Neural progenitor cell (in vitro differentiated cells): ENCODE results near the gene ZNF655. TPM values are rescaled to one million over a fixed set of nuclear protein-coding genes. Genes with fewer than 3 reads are reported as not detected.

Source experiments
- DNase-seq: peaks from one replicate; pipeline ENCODE4 v3.0.0-alpha.2; 2016; ENCODE audit warnings: low spot score
- H2AFZ ChIP-seq: fragments of 200-600 bp; sonication (generic); replicated peaks from 2 replicates; pipeline ENCODE4 v1.6.1; 2016; ENCODE audit warnings: antibody characterized with exemption
- H3F3A ChIP-seq: fragments of 200-600 bp; sonication (generic); 2 replicates; pipeline ENCODE4 v1.6.1; 2016; ENCODE audit warnings: antibody characterized with exemption, low read depth
- H3K27ac ChIP-seq: fragments of 200-600 bp; sonication (generic); 2 replicates; pipeline ENCODE4 v1.5.1; 2016; ENCODE audit warnings: mild to moderate bottlenecking
- H3K27me3 ChIP-seq: fragments of 200-600 bp; sonication (generic); 2 replicates; pipeline ENCODE4 v1.6.1; 2016; ENCODE audit warnings: mild to moderate bottlenecking, moderate library complexity
- H3K36me3 ChIP-seq: fragments of 200-600 bp; sonication (generic); 2 replicates; pipeline ENCODE4 v1.5.1; 2016
- H3K4me1 ChIP-seq: fragments of 200-600 bp; sonication (generic); 2 replicates; pipeline ENCODE4 v1.6.1; 2016; ENCODE audit warnings: mixed run types
- H3K4me2 ChIP-seq: fragments of 200-600 bp; sonication (generic); 2 replicates; pipeline ENCODE4 v1.6.1; 2016
- H3K4me3 ChIP-seq: fragments of 200-600 bp; sonication (generic); 2 replicates; pipeline ENCODE4 v1.5.1; 2016
- H3K79me2 ChIP-seq: fragments of 200-600 bp; sonication (generic); 2 replicates; pipeline ENCODE4 v1.6.1; 2016; ENCODE audit warnings: low read depth
- H3K9ac ChIP-seq: fragments of 200-600 bp; sonication (generic); 2 replicates; pipeline ENCODE4 v1.6.1; 2016
- H3K9me3 ChIP-seq: fragments of 200-600 bp; sonication (generic); 2 replicates; pipeline ENCODE4 v1.5.1; 2016; ENCODE audit warnings: low read depth
- H4K20me1 ChIP-seq: fragments of 200-600 bp; sonication (generic); 2 replicates; pipeline ENCODE4 v1.6.1; 2016; ENCODE audit warnings: low read depth
- H3K27ac Mint-ChIP-seq: 3 replicates; pipeline ENCODE4 v1.8.0; 2021; ENCODE audit warnings: mixed read lengths
- H3K27me3 Mint-ChIP-seq: 2 replicates; pipeline ENCODE4 v1.8.0; 2022; ENCODE audit warnings: low read depth, mild to moderate bottlenecking, inconsistent platforms, moderate library complexity, mixed read lengths; ENCODE audit not compliant: insufficient read depth
- H3K36me3 Mint-ChIP-seq: 3 replicates; pipeline ENCODE4 v1.8.0; 2021; ENCODE audit warnings: mixed read lengths
- H3K4me1 Mint-ChIP-seq: 3 replicates; pipeline ENCODE4 v1.8.0; 2021; ENCODE audit warnings: mixed read lengths
- H3K4me3 Mint-ChIP-seq: 3 replicates; pipeline ENCODE4 v1.8.0; 2021; ENCODE audit warnings: mild to moderate bottlenecking, moderate library complexity, mixed read lengths
- H3K9me3 Mint-ChIP-seq: 3 replicates; pipeline ENCODE4 v1.8.0; 2020; ENCODE audit warnings: mixed read lengths
- EZH2 ChIP-seq: fragments of 200-600 bp; sonication (generic); IDR thresholded peaks from 2 replicates; pipeline ENCODE4 v1.6.1; 2017; ENCODE audit warnings: antibody characterized with exemption, mild to moderate bottlenecking, moderate library complexity
- EZH2phosphoT487 ChIP-seq: fragments of 200-600 bp; sonication (generic); IDR thresholded peaks from 2 replicates; pipeline ENCODE4 v1.6.1; 2017; ENCODE audit warnings: antibody characterized with exemption
- total RNA-seq: library from RNA; depleted of rRNA; stranded (reverse); fragments of >200 nt; gene quantifications from 2 replicates; pipeline ENCODE4 v1.2.3, GENCODE V29; 2015; ENCODE audit warnings: low replicate concordance
- TF ChIP-seq, protein P1 (sequence below): fragments of 200-600 bp; sonication (generic); IDR thresholded peaks from 2 replicates; pipeline ENCODE4 v1.5.1; 2017; ENCODE audit warnings: antibody characterized with exemption, mild to moderate bottlenecking

Gene ZNF655
- total RNA-seq, 1 donor from 2014 or later, result 66.3 TPM

DNA sequence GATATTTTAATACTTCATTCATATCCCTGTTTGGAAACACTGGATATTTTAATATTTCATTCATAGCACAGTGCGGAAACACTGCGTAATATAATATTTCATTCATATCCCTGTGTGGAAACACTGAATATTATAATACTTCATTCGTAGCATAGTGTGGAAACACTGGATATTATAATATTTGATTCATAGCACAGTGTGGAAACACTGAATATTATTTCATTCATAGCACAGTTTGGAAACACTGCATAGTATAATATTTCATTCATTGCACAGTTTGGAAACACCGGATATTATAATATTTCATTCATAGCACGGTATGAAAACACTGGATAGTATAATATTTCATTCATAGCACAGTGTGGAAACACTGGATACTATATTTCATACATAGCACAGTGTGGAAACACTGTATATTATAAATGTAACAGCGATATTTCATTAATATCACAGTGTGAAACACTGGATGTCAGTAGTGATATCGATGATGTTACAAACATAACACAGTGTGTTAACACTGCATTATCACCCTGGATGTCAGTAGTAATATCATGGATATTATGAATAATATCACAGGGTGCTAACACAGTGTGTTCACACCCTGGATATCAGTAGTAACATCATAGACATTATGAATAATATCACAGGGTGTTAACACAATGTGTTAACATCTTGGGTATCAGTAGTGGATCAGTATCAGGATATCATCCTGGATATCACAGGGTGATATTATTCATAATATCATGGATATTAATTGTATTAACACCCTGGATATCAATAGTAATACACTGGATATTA lies 36.7 kb downstream of the ZNF655 start:
- no peak overlapping the region for H3K27ac Mint-ChIP-seq
- H3K4me3 Mint-ChIP-seq, result no peak overlapping the region
- no peak overlapping the region for H3K4me2 ChIP-seq
- no peak overlapping the region for H3K27ac ChIP-seq
- no peaks in the 10 kb centered on the region for H3K27me3 Mint-ChIP-seq
- no peak overlapping the region for H3K4me3 ChIP-seq
- H3K9me3 Mint-ChIP-seq, result no peaks in the 10 kb centered on the region
- H2AFZ ChIP-seq, result no peak overlapping the region
- DNase-seq, result no peak
- H4K20me1 ChIP-seq, result no peaks in the 10 kb centered on the region
- no peak overlapping the region for H3K9ac ChIP-seq
- H3K36me3 Mint-ChIP-seq, result no peaks in the 10 kb centered on the region
- no peaks in the 10 kb centered on the region for H3K36me3 ChIP-seq
- H3K4me1 Mint-ChIP-seq, result no peaks in the 10 kb centered on the region
- H3K4me1 ChIP-seq, result no peaks in the 10 kb centered on the region
- H3K79me2 ChIP-seq, result no peaks in the 10 kb centered on the region
- H3F3A ChIP-seq, result peaks cover 60% of the 10 kb centered on the region
- TF ChIP-seq EZH2phosphoT487 (no peak), EZH2 (no peak)
- TF ChIP-seq, protein P1, sequence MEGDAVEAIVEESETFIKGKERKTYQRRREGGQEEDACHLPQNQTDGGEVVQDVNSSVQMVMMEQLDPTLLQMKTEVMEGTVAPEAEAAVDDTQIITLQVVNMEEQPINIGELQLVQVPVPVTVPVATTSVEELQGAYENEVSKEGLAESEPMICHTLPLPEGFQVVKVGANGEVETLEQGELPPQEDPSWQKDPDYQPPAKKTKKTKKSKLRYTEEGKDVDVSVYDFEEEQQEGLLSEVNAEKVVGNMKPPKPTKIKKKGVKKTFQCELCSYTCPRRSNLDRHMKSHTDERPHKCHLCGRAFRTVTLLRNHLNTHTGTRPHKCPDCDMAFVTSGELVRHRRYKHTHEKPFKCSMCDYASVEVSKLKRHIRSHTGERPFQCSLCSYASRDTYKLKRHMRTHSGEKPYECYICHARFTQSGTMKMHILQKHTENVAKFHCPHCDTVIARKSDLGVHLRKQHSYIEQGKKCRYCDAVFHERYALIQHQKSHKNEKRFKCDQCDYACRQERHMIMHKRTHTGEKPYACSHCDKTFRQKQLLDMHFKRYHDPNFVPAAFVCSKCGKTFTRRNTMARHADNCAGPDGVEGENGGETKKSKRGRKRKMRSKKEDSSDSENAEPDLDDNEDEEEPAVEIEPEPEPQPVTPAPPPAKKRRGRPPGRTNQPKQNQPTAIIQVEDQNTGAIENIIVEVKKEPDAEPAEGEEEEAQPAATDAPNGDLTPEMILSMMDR, result no peak
- H3K9me3 ChIP-seq, result peaks cover 21% of the 10 kb centered on the region
- no peaks in the 10 kb centered on the region for H3K27me3 ChIP-seq

DNA sequence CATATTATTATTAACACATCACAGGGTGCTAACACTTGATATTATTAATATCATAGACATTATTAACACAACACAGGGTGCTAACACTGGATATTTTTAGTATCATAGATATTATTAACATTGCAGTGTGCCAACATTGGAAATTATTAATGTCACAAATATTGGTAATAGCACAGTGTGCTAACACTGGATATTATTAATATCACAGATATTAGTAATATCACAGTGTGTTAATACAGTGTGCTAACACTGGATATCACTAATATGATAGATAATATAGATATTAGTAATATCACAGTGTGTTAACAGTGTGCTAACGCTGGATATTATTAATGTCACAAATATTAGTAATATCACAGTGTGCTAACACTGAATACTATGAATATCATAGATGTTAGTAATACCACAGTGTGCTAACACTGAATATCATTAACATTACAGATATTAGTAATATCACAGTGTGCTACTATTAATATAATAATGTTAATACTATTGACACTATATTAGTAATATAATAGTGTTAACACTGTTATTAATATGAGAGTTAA lies 38.0 kb downstream of the ZNF655 start:
- no peak overlapping the region for H3K4me3 ChIP-seq
- H3K27ac ChIP-seq, result no peak overlapping the region
- Mint-ChIP-seq H3K27me3 (no peaks in the 10 kb centered on the region), H3K4me1 (no peaks in the 10 kb centered on the region), H3K9me3 (no peaks in the 10 kb centered on the region), H3K36me3 (no peaks in the 10 kb centered on the region), H3K4me3 (no peak overlapping the region), H3K27ac (no peak overlapping the region)
- peaks cover 49% of the 10 kb centered on the region for H3F3A ChIP-seq
- no peaks in the 10 kb centered on the region for H3K27me3 ChIP-seq
- H3K36me3 ChIP-seq, result no peaks in the 10 kb centered on the region
- H3K4me2 ChIP-seq, result no peak overlapping the region
- H3K9me3 ChIP-seq, result peaks cover 21% of the 10 kb centered on the region
- H2AFZ ChIP-seq, result no peak overlapping the region
- H3K4me1 ChIP-seq, result no peaks in the 10 kb centered on the region
- TF ChIP-seq EZH2, result no peak
- DNase-seq, result no peak
- H3K9ac ChIP-seq, result no peak overlapping the region
- H4K20me1 ChIP-seq, result no peaks in the 10 kb centered on the region
- no peaks in the 10 kb centered on the region for H3K79me2 ChIP-seq

DNA sequence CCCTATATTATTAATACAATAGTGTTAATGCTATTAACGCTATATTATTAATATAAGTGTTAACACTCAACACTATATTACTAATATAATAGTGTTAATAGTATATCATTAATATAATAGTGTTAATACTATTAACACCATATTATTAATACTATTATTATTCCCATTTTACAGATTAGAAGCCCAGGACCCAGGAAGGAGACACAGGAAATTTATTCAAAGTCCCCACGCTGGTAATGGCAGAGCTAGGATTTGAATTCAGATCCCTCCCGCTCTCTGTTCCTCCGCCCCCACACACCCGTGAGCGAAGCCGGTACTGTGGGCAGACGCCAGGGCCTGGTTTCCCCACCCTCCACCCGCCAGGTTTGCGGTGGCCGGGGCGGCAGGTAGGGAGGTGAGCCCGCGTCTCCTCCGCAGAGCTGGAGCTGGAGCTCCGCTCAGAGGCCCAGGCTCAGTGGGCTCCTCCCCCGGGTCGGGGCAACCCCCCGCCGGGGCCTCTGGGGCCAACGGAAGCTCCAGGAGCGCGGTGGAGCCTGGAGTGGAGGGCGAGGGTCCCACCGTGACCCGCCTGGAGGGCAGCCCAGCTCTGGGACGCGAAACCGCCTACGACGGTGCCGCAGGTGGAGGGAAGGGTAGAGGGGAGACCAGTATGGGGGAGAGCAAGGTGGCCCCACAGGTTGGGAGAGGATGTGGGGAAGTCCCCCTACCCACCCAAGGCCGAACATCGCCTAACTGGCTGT lies 39.5 kb downstream of the ZNF655 start, which contains the start of gene TMEM225B:
TSS of gene TMEM225B (plus strand) at position 506 of the 740 bp plus-strand sequence. CDS start 6,122 bp downstream, outside the sequence.
- no peak for TF ChIP-seq EZH2phosphoT487
- TF ChIP-seq EZH2, result no peak
- TF ChIP-seq, protein P1, result no peak
- no peaks in the 10 kb centered on the region for H3K4me1 Mint-ChIP-seq

More for the DNA sequence above, 39.5 kb downstream of the ZNF655 start, which contains the start of gene TMEM225B:
- H3K27me3 ChIP-seq, result no peaks in the 10 kb centered on the region
- Mint-ChIP-seq H3K27me3 (peaks cover 5% of the 10 kb centered on the region), H3K27ac (no peak within 1 kb of the TSS), H3K36me3 (no peaks in the 10 kb centered on the region), H3K9me3 (no peaks in the 10 kb centered on the region), H3K4me3 (no peak within 1 kb of the TSS)
- H3K36me3 ChIP-seq, result no peaks in the 10 kb centered on the region
- no peaks in the 10 kb centered on the region for H4K20me1 ChIP-seq
- H3K9ac ChIP-seq, result no peak within 1 kb of the TSS
- no peak for DNase-seq
- H3K4me3 ChIP-seq, result no peak within 1 kb of the TSS
- H2AFZ ChIP-seq, result no peak within 1 kb of the TSS
- H3F3A ChIP-seq, result peaks cover 37% of the 10 kb centered on the region
- no peak within 1 kb of the TSS for H3K27ac ChIP-seq
- H3K9me3 ChIP-seq, result peaks cover 10% of the 10 kb centered on the region
- no peaks in the 10 kb centered on the region for H3K4me1 ChIP-seq
- H3K4me2 ChIP-seq, result no peak within 1 kb of the TSS
- H3K79me2 ChIP-seq, result no peaks in the 10 kb centered on the region
